Measurements from ENCODE around the gene MLIP. TPM values are rescaled to one million over a fixed set of nuclear protein-coding genes. Genes with fewer than 3 reads are reported as not detected.
"Not testable (repeated sequence)": the region's sequence is repeated elsewhere in the genome, so short reads cannot be mapped to it uniquely, and the experiment has no call there.

Gene MLIP
- total and polyA plus RNA-seq, 10 donors: 0.02 to 0.30 (median 0.07) TPM; not detected in 6

GRCh38 chr6:54195637-54196036 is 84.4 kb downstream of the MLIP start:
- Histone ChIP-seq H3K27me3 (replicated peaks in 1 of 7) (no peaks in the 10 kb centered on the region), H3K9me3 (no peaks in the 10 kb centered on the region), H3K4me3 (no peak overlapping the region), H3K36me3 (no peaks in the 10 kb centered on the region), H3K27ac (no peak overlapping the region), H3K4me1 (no peaks in the 10 kb centered on the region)
- 72 to 94% (median 85%) methylated on average over 3 of the region's 3 CpGs for WGBS, 5 donors
- TF ChIP-seq, protein P1, sequence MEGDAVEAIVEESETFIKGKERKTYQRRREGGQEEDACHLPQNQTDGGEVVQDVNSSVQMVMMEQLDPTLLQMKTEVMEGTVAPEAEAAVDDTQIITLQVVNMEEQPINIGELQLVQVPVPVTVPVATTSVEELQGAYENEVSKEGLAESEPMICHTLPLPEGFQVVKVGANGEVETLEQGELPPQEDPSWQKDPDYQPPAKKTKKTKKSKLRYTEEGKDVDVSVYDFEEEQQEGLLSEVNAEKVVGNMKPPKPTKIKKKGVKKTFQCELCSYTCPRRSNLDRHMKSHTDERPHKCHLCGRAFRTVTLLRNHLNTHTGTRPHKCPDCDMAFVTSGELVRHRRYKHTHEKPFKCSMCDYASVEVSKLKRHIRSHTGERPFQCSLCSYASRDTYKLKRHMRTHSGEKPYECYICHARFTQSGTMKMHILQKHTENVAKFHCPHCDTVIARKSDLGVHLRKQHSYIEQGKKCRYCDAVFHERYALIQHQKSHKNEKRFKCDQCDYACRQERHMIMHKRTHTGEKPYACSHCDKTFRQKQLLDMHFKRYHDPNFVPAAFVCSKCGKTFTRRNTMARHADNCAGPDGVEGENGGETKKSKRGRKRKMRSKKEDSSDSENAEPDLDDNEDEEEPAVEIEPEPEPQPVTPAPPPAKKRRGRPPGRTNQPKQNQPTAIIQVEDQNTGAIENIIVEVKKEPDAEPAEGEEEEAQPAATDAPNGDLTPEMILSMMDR (IDR thresholded peaks at IDR 0.05 in 8 of 11, conservative IDR thresholded peaks at IDR 0.05 in 3 of 11): no peak
- TF ChIP-seq POLR2AphosphoS5 (IDR thresholded peaks at IDR 0.05) (no peak), POLR2A (IDR thresholded peaks at IDR 0.05) (no peak)
- no peak for DNase-seq
- intact Hi-C loops (cut with DNase I; ENCODE audit: low total_unique reads): no loop called here

GRCh38 chr6:54196905-54197304 is 85.7 kb downstream of the MLIP start:
- Histone ChIP-seq H3K4me3 (no peak overlapping the region), H3K27me3 (replicated peaks in 1 of 7) (no peaks in the 10 kb centered on the region), H3K9me3 (no peaks in the 10 kb centered on the region), H3K4me1 (no peaks in the 10 kb centered on the region), H3K36me3 (no peaks in the 10 kb centered on the region), H3K27ac (no peak overlapping the region)
- 85 to 92% (median 86%) methylated on average over 3 of the region's 3 CpGs for WGBS, 5 donors
- TF ChIP-seq, protein P1 (IDR thresholded peaks at IDR 0.05 in 8 of 11, conservative IDR thresholded peaks at IDR 0.05 in 3 of 11): no peak
- TF ChIP-seq POLR2AphosphoS5 (IDR thresholded peaks at IDR 0.05): no peak
- TF ChIP-seq POLR2A (IDR thresholded peaks at IDR 0.05): no peak
- intact Hi-C loops (cut with DNase I; ENCODE audit: low total_unique reads): no loop called here
- no peak for DNase-seq

- TF ChIP-seq, protein P1 (IDR thresholded peaks at IDR 0.05 in 8 of 11, conservative IDR thresholded peaks at IDR 0.05 in 3 of 11): no peak
- no peak for TF ChIP-seq POLR2AphosphoS5 (IDR thresholded peaks at IDR 0.05)
- TF ChIP-seq POLR2A (IDR thresholded peaks at IDR 0.05): no peak
- intact Hi-C loops (cut with DNase I; ENCODE audit: low total_unique reads): no loop called here
- no peaks in the 10 kb centered on the region for H3K9me3 ChIP-seq
- no peak overlapping the region for H3K4me3 ChIP-seq
- H3K4me1 ChIP-seq: no peaks in the 10 kb centered on the region
- H3K36me3 ChIP-seq: no peaks in the 10 kb centered on the region
- H3K27ac ChIP-seq: peak overlapping the region in 3 of 8 donors; percentile 1 to 21 (median 15)
- no peaks in the 10 kb centered on the region for H3K27me3 ChIP-seq (replicated peaks in 1 of 7)
- WGBS, 5 donors: 79 to 93% (median 87%) methylated on average over 3 of the region's 3 CpGs
- DNase-seq: no peak
Measured at GRCh38 chr6:54198134-54198533, 86.9 kb downstream of the MLIP start.

- H3K4me3 ChIP-seq; H3K27me3 ChIP-seq (replicated peaks in 1 of 7); H3K9me3 ChIP-seq; DNase-seq; intact Hi-C loops (cut with DNase I; ENCODE audit: low total_unique reads); H3K36me3 ChIP-seq; H3K27ac ChIP-seq; H3K4me1 ChIP-seq: not testable (repeated sequence)
- 91 to 95% (median 92%) methylated on average over 16 of the region's 16 CpGs for WGBS, 5 donors
Measured at GRCh38 chr6:54203474-54204035, 92.3 kb downstream of the MLIP start.

All from spleen (tissue), 11 donors.